Mammary epithelial cell (primary cell): ENCODE data around the gene ACE.

Source experiments
- CTCF ChIP-seq, 2 donors: IDR thresholded peaks in 1 of 2; conservative IDR thresholded peaks in 1 of 2; 2 replicates each; pipeline ENCODE4 v1.5.1; 2011 to 2012; ENCODE audit warnings: inconsistent platforms in 2 of 2, low read length in 2 of 2, mild to moderate bottlenecking in 2 of 2, control low read depth in 1 of 2, low read depth in 1 of 2; ENCODE audit not compliant: insufficient read depth in 1 of 2; ENCODE audit errors: extremely low read depth in 1 of 2
- EZH2 ChIP-seq: IDR thresholded peaks from 2 replicates; pipeline ENCODE4 v1.6.1; 2012; ENCODE audit warnings: low read length, inconsistent platforms, borderline replicate concordance

- TF ChIP-seq CTCF (conservative IDR thresholded peaks at IDR 0.05 in 1 of 2, IDR thresholded peaks at IDR 0.05 in 1 of 2; ENCODE audit: extremely low read depth in 1 of 2, insufficient read depth in 1 of 2, low read depth in 1 of 2, low read length in 2 of 2) (no peak), EZH2 (no peak)
Measured at GRCh38 chr17:63546308-63547082, 69.6 kb downstream of the ACE start.
